Measurements from ENCODE around the gene FGF21. TPM values are rescaled to one million over a fixed set of nuclear protein-coding genes. Genes with fewer than 3 reads are reported as not detected.
"Not testable (repeated sequence)": the region's sequence is repeated elsewhere in the genome, so short reads cannot be mapped to it uniquely, and the experiment has no call there.

The FGF21 gene
- total RNA-seq, 2 experiments from 2014 or later: not detected

GRCh38 chr19:48713864-48714755 is 41.2 kb upstream of the FGF21 start:
- CTCF ChIA-PET: interaction anchor here (0.9 to 1.7 kb wide), 7 partner anchors 10 to 74 kb away, joined by 3 to 8 read pairs (median 3); no protein-coding TSS in a partner anchor
- H3K4me3 Mint-ChIP-seq: peak overlapping the region; percentile 84
- H3K27me3 Mint-ChIP-seq: no peaks in the 10 kb centered on the region
- H3K4me1 Mint-ChIP-seq (ENCODE audit: low read depth): peaks cover 8% of the 10 kb centered on the region
- DNase-seq (peak; percentile 99), ATAC-seq (peak; percentile 92)
- no peak for TF ChIP-seq CTCF (IDR thresholded peaks at IDR 0.05)
- peak overlapping the region; percentile 87 for H3K27ac Mint-ChIP-seq
- POLR2A ChIA-PET: interaction anchor here (0.7 to 1.3 kb wide), 6 partner anchors 11 to 834 kb away, joined by 3 to 5 read pairs (median 4); partner anchors contain the start of gene BCAT2
- intact Hi-C loops (cut with micrococcal nuclease): no loop called here
- no peaks in the 10 kb centered on the region for H3K36me3 Mint-ChIP-seq (ENCODE audit: low read depth)
- peaks cover 4% of the 10 kb centered on the region for H3K9me3 Mint-ChIP-seq

GRCh38 chr19:48714759-48715675 is 40.3 kb upstream of the FGF21 start:
- ATAC-seq: no peak
- peaks cover 8% of the 10 kb centered on the region for H3K4me1 Mint-ChIP-seq (ENCODE audit: low read depth)
- peaks cover 4% of the 10 kb centered on the region for H3K9me3 Mint-ChIP-seq
- peak overlapping the region; percentile 87 for H3K27ac Mint-ChIP-seq
- intact Hi-C loops (cut with micrococcal nuclease): no loop called here
- no peaks in the 10 kb centered on the region for H3K27me3 Mint-ChIP-seq
- CTCF ChIA-PET: interaction anchor here (1.0 kb wide), 2 partner anchors 10 to 24 kb away, joined by 3 read pairs; no protein-coding TSS in a partner anchor
- no peak for TF ChIP-seq CTCF (IDR thresholded peaks at IDR 0.05)
- peak overlapping the region; percentile 84 for H3K4me3 Mint-ChIP-seq
- DNase-seq: no peak
- H3K36me3 Mint-ChIP-seq (ENCODE audit: low read depth): no peaks in the 10 kb centered on the region
- POLR2A ChIA-PET: interaction anchor here (0.7 kb wide), 1 partner anchor 834 kb away, joined by 3 read pairs; no protein-coding TSS in a partner anchor

GRCh38 chr19:48715681-48716171 is 39.6 kb upstream of the FGF21 start:
- POLR2A ChIA-PET: interaction anchor here (1.4 kb wide), 1 partner anchor 9 kb away, joined by 3 read pairs; no protein-coding TSS in a partner anchor
- Mint-ChIP-seq H3K9me3 (peaks cover 4% of the 10 kb centered on the region), H3K27me3 (no peaks in the 10 kb centered on the region), H3K36me3 (ENCODE audit: low read depth) (no peaks in the 10 kb centered on the region), H3K4me3 (peak overlapping the region; percentile 35), H3K27ac (no peak overlapping the region), H3K4me1 (ENCODE audit: low read depth) (peaks cover 10% of the 10 kb centered on the region)
- intact Hi-C loops (cut with micrococcal nuclease): no loop called here
- ATAC-seq: no peak
- no peak for DNase-seq
- TF ChIP-seq CTCF (IDR thresholded peaks at IDR 0.05): no peak
- CTCF ChIA-PET: interaction anchor here (0.6 to 1.1 kb wide), 2 partner anchors 40 to 159 kb away, joined by 3 read pairs; no protein-coding TSS in a partner anchor

- no peaks in the 10 kb centered on the region for H3K9me3 Mint-ChIP-seq
- no peak for TF ChIP-seq CTCF (IDR thresholded peaks at IDR 0.05)
- no peaks in the 10 kb centered on the region for H3K36me3 Mint-ChIP-seq (ENCODE audit: low read depth)
- no peak overlapping the region for H3K27ac Mint-ChIP-seq
- H3K27me3 Mint-ChIP-seq: no peaks in the 10 kb centered on the region
- no peak for DNase-seq
- intact Hi-C loops (cut with micrococcal nuclease): no loop called here
- ChIA-PET POLR2A (interaction anchor here (1.4 kb wide), 1 partner anchor 8 kb away, joined by 3 read pairs; no protein-coding TSS in a partner anchor), CTCF (interaction anchor here (1.1 kb wide), 1 partner anchor 41 kb away, joined by 3 read pairs; no protein-coding TSS in a partner anchor)
- no peak for ATAC-seq
- H3K4me1 Mint-ChIP-seq (ENCODE audit: low read depth): peaks cover 10% of the 10 kb centered on the region
- no peak overlapping the region for H3K4me3 Mint-ChIP-seq
Observed at GRCh38 chr19:48716562-48717291, 38.6 kb upstream of the FGF21 start.

- ATAC-seq; H3K27ac Mint-ChIP-seq; DNase-seq; CTCF ChIA-PET; H3K27me3 Mint-ChIP-seq; intact Hi-C loops (cut with micrococcal nuclease); H3K4me3 Mint-ChIP-seq; H3K9me3 Mint-ChIP-seq; POLR2A ChIA-PET; H3K36me3 Mint-ChIP-seq (ENCODE audit: low read depth): not testable (repeated sequence)
- H3K4me1 Mint-ChIP-seq (ENCODE audit: low read depth): peaks cover 11% of the 10 kb centered on the region
Observed at GRCh38 chr19:48718106-48718505, 37.2 kb upstream of the FGF21 start.

Data from activated CD8-positive, alpha-beta T cell treated with anti-CD3 and anti-CD28 coated beads for 36 hours (primary cell).